ENCODE data around the gene CCR6. TPM values are rescaled to one million over a fixed set of nuclear protein-coding genes. Genes with fewer than 3 reads are reported as not detected.

The CCR6 gene
- total and polyA plus RNA-seq, 2 of the 13 experiments (the other 11 are each of a cell fraction or from before 2014, with no cell fraction given): 4.5 to 8.7 TPM

GRCh38 chr6:167077241-167077932, 45.5 kb upstream of the CCR6 start:
- 1% methylated on average over 15 of the region's 15 CpGs for WGBS (ENCODE audit: low lambda C conversion rate)
- H3K36me3 ChIP-seq (replicated peaks in 1 of 2; ENCODE audit: control insufficient read depth in 1 of 2, insufficient read depth in 2 of 2, low read length in 2 of 2): no peaks in the 10 kb centered on the region
- no peaks in the 10 kb centered on the region for H3K79me2 ChIP-seq (ENCODE audit: insufficient read depth, low read length)
- H3K9ac ChIP-seq (ENCODE audit: insufficient read depth, low read depth, low read length): no peak overlapping the region; the same call in 1 of the 2 replicates
- no peak overlapping the region for H2AFZ ChIP-seq (ENCODE audit: low read length)
- in situ Hi-C loops (cut with HindIII; ENCODE audit: extremely low pct_ligation_motif_present, low pct_unique_long_range_greater_than_20kb): no loop called here
- peaks cover 27% of the 10 kb centered on the region for H3K4me1 ChIP-seq (ENCODE audit: insufficient read depth, low read length)
- ChIA-PET POLR2A (interaction anchor here (0.8 kb wide), 1 partner anchor 60 kb away, joined by 3 read pairs; no protein-coding TSS in a partner anchor), CTCF (ENCODE audit: low intra/inter-chr PET ratio, low total read pairs) (no interaction called here)
- ATAC-seq (peak; percentile 100), FAIRE-seq (peak; percentile 73), DNase-seq (ENCODE audit: low spot score) (peak; percentile 65)
- H4K20me1 ChIP-seq (ENCODE audit: insufficient read depth, low read length): no peaks in the 10 kb centered on the region
- peak overlapping the region; percentile 92 for H3K4me2 ChIP-seq (ENCODE audit: low read depth, low read length)
- H3K4me3 ChIP-seq (replicated peaks in 1 of 3; ENCODE audit: insufficient read depth in 1 of 3, low read depth in 2 of 3, low read length in 3 of 3): peak overlapping the region; percentile 32 to 56 (median 36)
- peak overlapping the region; percentile 1 for H3K27ac ChIP-seq (ENCODE audit: extremely low read length, insufficient read depth, low read length)
- intact Hi-C loops (cut with micrococcal nuclease; ENCODE audit: unreplicated experiment): loop anchor here (5.0 kb wide), 1 partner anchor 45 kb away; the partner anchor contains the start of gene CCR6
- no TSS peak for BruUV-seq (replicated peaks)
- H3K9me3 ChIP-seq (ENCODE audit: low read length): 0 out of 2 replicates have a peak, but pooled peaks cover 4% of the 10 kb centered on the region
- peaks cover 0 to 2% of the 10 kb centered on the region in 2 experiments; a peak in 1 of 5 replicates for H3K27me3 ChIP-seq (ENCODE audit: control insufficient read depth in 1 of 2, insufficient read depth in 2 of 2, low read length in 2 of 2)
- TF ChIP-seq SOX6 (IDR thresholded peaks at IDR 0.05): no peak
- peak; percentile 71 for TF ChIP-seq SOX6 (CRISPR knock-in tag; IDR thresholded peaks at IDR 0.05)
- 0 out of 2 replicates have a peak, but pooled peaks have one; percentile 22 for TF ChIP-seq ZNF33B (CRISPR knock-in tag; IDR thresholded peaks at IDR 0.05)
- peak; percentile 65; the same call in 1 of the 2 replicates for TF ChIP-seq ZNF205 (CRISPR knock-in tag; IDR thresholded peaks at IDR 0.05)
- peak; percentile 52; the same call in 1 of the 2 replicates for TF ChIP-seq ZNF350 (CRISPR knock-in tag; IDR thresholded peaks at IDR 0.05; ENCODE audit: borderline replicate concordance, low read depth)
- no peak for TF ChIP-seq HOXD1 (CRISPR knock-in tag; IDR thresholded peaks at IDR 0.05)
- no peak for TF ChIP-seq USF2 (IDR thresholded peaks at IDR 0.05; ENCODE audit: low read depth, low read length)
- TF ChIP-seq USF2 (CRISPR knock-in tag; IDR thresholded peaks at IDR 0.05; ENCODE audit: borderline replicate concordance): no peak
- peak; percentile 46; the same call in 1 of the 2 replicates for TF ChIP-seq FOXP4 (CRISPR knock-in tag; IDR thresholded peaks at IDR 0.05)
- no peak for TF ChIP-seq LCORL (IDR thresholded peaks at IDR 0.05)
- TF ChIP-seq LCORL (CRISPR knock-in tag; IDR thresholded peaks at IDR 0.05): peak; percentile 66; the same call in 1 of the 2 replicates
- no peak for TF ChIP-seq ZKSCAN1 (IDR thresholded peaks at IDR 0.05; ENCODE audit: low read length)
- peak in 1 of 2 experiments; percentile 15; a peak in 1 of 4 replicates for TF ChIP-seq KLF16 (CRISPR knock-in tag; IDR thresholded peaks at IDR 0.05)
- peak; percentile 54; the same call in 1 of the 2 replicates for TF ChIP-seq HMG20A (CRISPR knock-in tag; IDR thresholded peaks at IDR 0.05; ENCODE audit: borderline replicate concordance)
- TF ChIP-seq ZBTB38 (CRISPR knock-in tag; IDR thresholded peaks at IDR 0.05): no peak
- TF ChIP-seq ZNF788 (CRISPR knock-in tag; IDR thresholded peaks at IDR 0.05; ENCODE audit: borderline replicate concordance): 0 out of 2 replicates have a peak, but pooled peaks have one; percentile 18
- 0 out of 2 replicates have a peak, but pooled peaks have one; percentile 36 for TF ChIP-seq TARDBP (CRISPR knock-in tag; IDR thresholded peaks at IDR 0.05)

Data from HepG2 (cell line).